ENCODE results near the gene FAM107A.

FAM107A gene

DNA sequence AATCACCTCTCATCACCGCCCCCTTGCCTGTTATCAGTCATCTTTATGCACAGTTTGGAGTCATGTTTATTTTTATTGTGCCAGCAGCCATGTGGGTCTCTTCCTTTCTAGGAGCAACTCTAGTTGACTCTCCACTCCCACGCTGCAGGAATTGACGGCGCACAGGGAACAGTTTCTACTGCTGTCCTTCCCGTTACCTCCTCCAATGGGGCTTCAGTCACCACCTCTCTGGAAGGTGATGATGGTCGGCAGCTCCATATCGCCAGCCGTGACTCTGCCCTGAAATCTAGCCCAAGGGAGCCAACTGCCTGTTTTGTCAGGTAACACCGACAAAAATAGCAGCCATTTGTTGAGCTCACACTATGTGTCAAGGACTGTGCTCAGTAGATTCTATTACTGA lies 35.6 kb upstream of the FAM107A start:
- no peak overlapping the region for H3K4me3 Mint-ChIP-seq
- H3K4me1 Mint-ChIP-seq: peaks cover 15% of the 10 kb centered on the region
- peaks cover 10% of the 10 kb centered on the region for H3K27me3 Mint-ChIP-seq (ENCODE audit: low read depth)
- no peak overlapping the region for H3K27ac Mint-ChIP-seq
- H3K9me3 Mint-ChIP-seq: no peaks in the 10 kb centered on the region
- TF ChIP-seq, protein P1, sequence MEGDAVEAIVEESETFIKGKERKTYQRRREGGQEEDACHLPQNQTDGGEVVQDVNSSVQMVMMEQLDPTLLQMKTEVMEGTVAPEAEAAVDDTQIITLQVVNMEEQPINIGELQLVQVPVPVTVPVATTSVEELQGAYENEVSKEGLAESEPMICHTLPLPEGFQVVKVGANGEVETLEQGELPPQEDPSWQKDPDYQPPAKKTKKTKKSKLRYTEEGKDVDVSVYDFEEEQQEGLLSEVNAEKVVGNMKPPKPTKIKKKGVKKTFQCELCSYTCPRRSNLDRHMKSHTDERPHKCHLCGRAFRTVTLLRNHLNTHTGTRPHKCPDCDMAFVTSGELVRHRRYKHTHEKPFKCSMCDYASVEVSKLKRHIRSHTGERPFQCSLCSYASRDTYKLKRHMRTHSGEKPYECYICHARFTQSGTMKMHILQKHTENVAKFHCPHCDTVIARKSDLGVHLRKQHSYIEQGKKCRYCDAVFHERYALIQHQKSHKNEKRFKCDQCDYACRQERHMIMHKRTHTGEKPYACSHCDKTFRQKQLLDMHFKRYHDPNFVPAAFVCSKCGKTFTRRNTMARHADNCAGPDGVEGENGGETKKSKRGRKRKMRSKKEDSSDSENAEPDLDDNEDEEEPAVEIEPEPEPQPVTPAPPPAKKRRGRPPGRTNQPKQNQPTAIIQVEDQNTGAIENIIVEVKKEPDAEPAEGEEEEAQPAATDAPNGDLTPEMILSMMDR (IDR thresholded peaks at IDR 0.05; ENCODE audit: unreplicated experiment in 3 of 3): no peak
- no peaks in the 10 kb centered on the region for H3K36me3 Mint-ChIP-seq (ENCODE audit: low read depth)

DNA sequence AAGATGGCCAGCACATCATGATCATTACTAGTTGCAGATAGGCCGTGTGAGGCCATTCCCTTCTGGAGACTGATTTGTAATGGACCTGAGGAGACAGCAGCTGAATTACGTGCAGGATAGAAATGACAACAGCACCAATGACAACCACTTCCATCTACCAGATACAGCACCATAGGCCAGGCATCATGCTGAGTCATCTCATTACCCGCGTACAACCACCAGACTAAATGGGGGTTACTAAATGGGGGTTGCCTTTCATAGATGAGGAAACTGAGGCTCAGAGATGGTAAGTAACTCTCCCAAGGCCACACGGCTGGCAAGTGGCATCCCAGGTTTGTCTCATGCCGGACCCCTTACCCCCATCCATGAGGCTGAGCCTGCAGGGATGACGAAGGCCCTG lies 32.8 kb upstream of the FAM107A start:
- Mint-ChIP-seq H3K27ac (no peak overlapping the region), H3K36me3 (ENCODE audit: low read depth) (no peaks in the 10 kb centered on the region), H3K4me3 (no peak overlapping the region), H3K9me3 (peaks cover 2% of the 10 kb centered on the region), H3K4me1 (no peaks in the 10 kb centered on the region), H3K27me3 (ENCODE audit: low read depth) (peaks cover 3% of the 10 kb centered on the region)
- TF ChIP-seq, protein P1 (IDR thresholded peaks at IDR 0.05; ENCODE audit: unreplicated experiment in 3 of 3): no peak

GRCh38 chr3:58608648-58609047 lies 31.5 kb upstream of the FAM107A start:
- TF ChIP-seq, protein P1 (IDR thresholded peaks at IDR 0.05; ENCODE audit: unreplicated experiment in 3 of 3): no peak
- Mint-ChIP-seq H3K9me3 (peaks cover 2% of the 10 kb centered on the region), H3K27me3 (ENCODE audit: low read depth) (peaks cover 9% of the 10 kb centered on the region), H3K36me3 (ENCODE audit: low read depth) (no peaks in the 10 kb centered on the region), H3K27ac (no peak overlapping the region), H3K4me1 (no peaks in the 10 kb centered on the region), H3K4me3 (no peak overlapping the region)

DNA sequence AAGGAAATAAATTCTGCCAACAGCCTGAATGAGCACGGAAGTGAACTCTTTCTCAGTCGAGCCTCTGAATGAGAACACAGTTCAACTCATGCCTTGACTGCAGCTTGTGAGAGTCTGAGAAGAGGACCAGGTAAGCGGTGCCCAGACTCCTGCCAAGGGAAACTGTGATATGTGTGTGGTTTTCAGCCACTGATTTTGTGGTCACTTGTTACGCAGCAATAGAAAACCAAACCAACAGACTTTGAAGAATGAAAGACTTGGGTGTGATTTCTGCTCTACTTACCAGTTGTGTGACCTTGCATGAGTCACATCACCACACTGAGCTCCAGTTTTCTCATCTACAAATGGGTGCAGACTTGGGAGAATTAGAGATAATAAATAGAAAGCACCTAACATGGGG lies 30.6 kb upstream of the FAM107A start:
- TF ChIP-seq, protein P1 (IDR thresholded peaks at IDR 0.05; ENCODE audit: unreplicated experiment in 3 of 3): no peak
- Mint-ChIP-seq H3K4me1 (no peaks in the 10 kb centered on the region), H3K27me3 (ENCODE audit: low read depth) (peaks cover 9% of the 10 kb centered on the region), H3K4me3 (no peak overlapping the region), H3K36me3 (ENCODE audit: low read depth) (no peaks in the 10 kb centered on the region), H3K9me3 (peaks cover 5% of the 10 kb centered on the region), H3K27ac (no peak overlapping the region)

DNA sequence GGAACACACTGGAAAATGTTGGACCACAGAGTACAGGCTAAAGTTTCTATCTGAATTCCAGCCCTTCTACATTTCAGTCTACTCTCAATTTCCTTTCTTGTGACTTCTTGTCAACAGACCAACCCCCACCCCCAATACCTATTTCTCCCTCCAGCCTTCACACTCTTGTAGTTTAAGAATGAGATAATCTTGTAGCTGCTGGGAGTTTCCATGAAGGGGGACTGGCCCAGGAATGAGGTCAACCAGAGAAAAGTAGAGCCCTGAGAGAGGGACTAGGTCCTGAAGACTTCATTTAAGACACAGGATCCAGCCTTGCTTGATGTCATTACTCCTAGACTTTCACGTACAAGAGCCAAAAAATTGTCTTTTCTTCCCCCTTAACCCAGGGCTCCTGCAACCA lies 29.5 kb upstream of the FAM107A start:
- Mint-ChIP-seq H3K27me3 (ENCODE audit: low read depth) (peaks cover 12% of the 10 kb centered on the region), H3K36me3 (ENCODE audit: low read depth) (no peaks in the 10 kb centered on the region), H3K4me3 (no peak overlapping the region), H3K4me1 (no peaks in the 10 kb centered on the region), H3K9me3 (peaks cover 5% of the 10 kb centered on the region), H3K27ac (no peak overlapping the region)
- TF ChIP-seq, protein P1 (IDR thresholded peaks at IDR 0.05; ENCODE audit: unreplicated experiment in 3 of 3): no peak

- Mint-ChIP-seq H3K27ac (no peak overlapping the region), H3K9me3 (peaks cover 5% of the 10 kb centered on the region), H3K4me3 (no peak overlapping the region), H3K4me1 (no peaks in the 10 kb centered on the region), H3K36me3 (ENCODE audit: low read depth) (no peaks in the 10 kb centered on the region), H3K27me3 (ENCODE audit: low read depth) (peaks cover 13% of the 10 kb centered on the region)
- TF ChIP-seq, protein P1 (IDR thresholded peaks at IDR 0.05; ENCODE audit: unreplicated experiment in 3 of 3): no peak
Observed at GRCh38 chr3:58604031-58604430, 26.8 kb upstream of the FAM107A start.

Data from nephron (organoid).